Nephron progenitor cell (in vitro differentiated cells): ENCODE measurements around the gene SEC22C.

Source experiments
- DNase-seq: peaks from one replicate; pipeline ENCODE4 v3.0.0; 2021
- H3K27ac Mint-ChIP-seq: 2 replicates; pipeline ENCODE4 v1.8.0; 2021; ENCODE audit warnings: mild to moderate bottlenecking, moderate library complexity, mixed read lengths
- H3K27me3 Mint-ChIP-seq: 2 replicates; pipeline ENCODE4 v1.8.0; 2021; ENCODE audit warnings: mild to moderate bottlenecking, low read depth, mixed read lengths; ENCODE audit not compliant: poor library complexity
- H3K36me3 Mint-ChIP-seq: 2 replicates; pipeline ENCODE4 v1.8.0; 2021; ENCODE audit warnings: low read depth, mixed read lengths
- H3K4me1 Mint-ChIP-seq: 2 replicates; pipeline ENCODE4 v1.8.0; 2021; ENCODE audit warnings: mixed read lengths
- H3K4me3 Mint-ChIP-seq: 2 replicates; pipeline ENCODE4 v1.8.0; 2021; ENCODE audit warnings: mild to moderate bottlenecking, moderate library complexity, mixed read lengths
- H3K9me3 Mint-ChIP-seq: 2 replicates; pipeline ENCODE4 v1.8.0; 2021; ENCODE audit warnings: mild to moderate bottlenecking, moderate library complexity, mixed read lengths
- CTCF ChIP-seq: fragments of 200-600 bp; sonication (generic); IDR thresholded peaks from 2 replicates; pipeline ENCODE4 v1.5.0; 2021; ENCODE audit warnings: antibody characterized with exemption

SEC22C gene

GRCh38 chr3:42552830-42553229, 28.9 kb downstream of the SEC22C start:
- Mint-ChIP-seq H3K4me1 (no peaks in the 10 kb centered on the region), H3K36me3 (peaks cover 56% of the 10 kb centered on the region), H3K4me3 (no peak overlapping the region), H3K9me3 (no peaks in the 10 kb centered on the region), H3K27me3 (peaks cover 2% of the 10 kb centered on the region), H3K27ac (no peak overlapping the region)
- TF ChIP-seq CTCF: no peak
- DNase-seq: no peak

- Mint-ChIP-seq H3K4me3 (no peak overlapping the region), H3K27me3 (no peaks in the 10 kb centered on the region), H3K27ac (no peak overlapping the region), H3K36me3 (peaks cover 30% of the 10 kb centered on the region), H3K9me3 (no peaks in the 10 kb centered on the region), H3K4me1 (peaks cover 6% of the 10 kb centered on the region)
- TF ChIP-seq CTCF: no peak
- DNase-seq: no peak
Measured at GRCh38 chr3:42550250-42550649, 31.5 kb downstream of the SEC22C start.

- no peaks in the 10 kb centered on the region for H3K27me3 Mint-ChIP-seq
- H3K4me1 Mint-ChIP-seq: peaks cover 10% of the 10 kb centered on the region
- no peaks in the 10 kb centered on the region for H3K9me3 Mint-ChIP-seq
- DNase-seq: no peak
- H3K36me3 Mint-ChIP-seq: peaks cover 25% of the 10 kb centered on the region
- no peak for TF ChIP-seq CTCF
- H3K4me3 Mint-ChIP-seq: no peak overlapping the region
- H3K27ac Mint-ChIP-seq: no peak overlapping the region
Measured at GRCh38 chr3:42549131-42549530, 32.6 kb downstream of the SEC22C start.

- Mint-ChIP-seq H3K9me3 (no peaks in the 10 kb centered on the region), H3K36me3 (peaks cover 10% of the 10 kb centered on the region), H3K4me3 (no peak overlapping the region), H3K27ac (no peak overlapping the region), H3K27me3 (no peaks in the 10 kb centered on the region), H3K4me1 (peaks cover 12% of the 10 kb centered on the region)
- TF ChIP-seq CTCF: peak; percentile 97
- peak; percentile 80 for DNase-seq
Measured at GRCh38 chr3:42547401-42547945, 34.3 kb downstream of the SEC22C start.

GRCh38 chr3:42546691-42547213, 35.0 kb downstream of the SEC22C start:
- H3K4me3 Mint-ChIP-seq: no peak overlapping the region
- H3K27me3 Mint-ChIP-seq: no peaks in the 10 kb centered on the region
- peaks cover 12% of the 10 kb centered on the region for H3K4me1 Mint-ChIP-seq
- no peak for DNase-seq
- no peaks in the 10 kb centered on the region for H3K9me3 Mint-ChIP-seq
- no peak for TF ChIP-seq CTCF
- H3K36me3 Mint-ChIP-seq: peaks cover 4% of the 10 kb centered on the region
- no peak overlapping the region for H3K27ac Mint-ChIP-seq

- H3K9me3 Mint-ChIP-seq: no peaks in the 10 kb centered on the region
- H3K27ac Mint-ChIP-seq: no peak overlapping the region
- no peak overlapping the region for H3K4me3 Mint-ChIP-seq
- TF ChIP-seq CTCF: no peak
- H3K36me3 Mint-ChIP-seq: no peaks in the 10 kb centered on the region
- H3K4me1 Mint-ChIP-seq: peaks cover 12% of the 10 kb centered on the region
- H3K27me3 Mint-ChIP-seq: peaks cover 2% of the 10 kb centered on the region
- DNase-seq: no peak
Measured at GRCh38 chr3:42545284-42545900, 36.4 kb downstream of the SEC22C start.
